DMS114 treated with DMSO at 0.1 percent for 48 hours (cell line): ENCODE results near the gene SLCO2A1.

ENCODE experiments used
- DNase-seq: peaks from one replicate; lab custom pipeline; 2025; ENCODE audit not compliant: unreplicated experiment; lab: John Stamatoyannopoulos, UW

Gene SLCO2A1

DNA sequence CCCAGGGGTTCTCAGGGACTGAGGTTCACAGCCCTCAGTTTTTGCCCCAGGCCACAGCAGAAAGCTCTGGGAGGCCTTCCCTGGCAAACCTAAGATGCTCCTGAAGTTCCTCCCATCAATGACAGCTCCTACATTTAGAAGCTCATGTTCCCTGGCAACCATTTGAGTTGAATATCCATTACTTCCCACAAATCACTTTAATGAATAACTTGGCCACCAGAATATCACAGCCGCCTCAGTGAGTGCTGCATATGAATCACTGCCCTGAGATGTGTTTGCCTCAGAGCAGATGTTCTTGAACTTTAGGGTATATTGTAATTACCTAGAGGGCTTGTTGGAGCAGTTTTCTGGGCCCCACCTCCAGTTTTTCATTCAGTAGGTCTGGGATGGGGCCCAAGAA, 27.4 kb downstream of the SLCO2A1 start:
- DNase-seq, result no peak

- no peak for DNase-seq
Measured at GRCh38 chr3:134001251-134001650, 28.5 kb downstream of the SLCO2A1 start.

- DNase-seq, result no peak
Measured at GRCh38 chr3:133999891-134000685, 29.6 kb downstream of the SLCO2A1 start.

GRCh38 chr3:133998691-133999241, 31.0 kb downstream of the SLCO2A1 start:
- DNase-seq, result no peak

- no peak for DNase-seq
Measured at GRCh38 chr3:133997871-133998635, 31.7 kb downstream of the SLCO2A1 start.

- no peak for DNase-seq
Measured at GRCh38 chr3:133996996-133997395, 32.7 kb downstream of the SLCO2A1 start.

DNA sequence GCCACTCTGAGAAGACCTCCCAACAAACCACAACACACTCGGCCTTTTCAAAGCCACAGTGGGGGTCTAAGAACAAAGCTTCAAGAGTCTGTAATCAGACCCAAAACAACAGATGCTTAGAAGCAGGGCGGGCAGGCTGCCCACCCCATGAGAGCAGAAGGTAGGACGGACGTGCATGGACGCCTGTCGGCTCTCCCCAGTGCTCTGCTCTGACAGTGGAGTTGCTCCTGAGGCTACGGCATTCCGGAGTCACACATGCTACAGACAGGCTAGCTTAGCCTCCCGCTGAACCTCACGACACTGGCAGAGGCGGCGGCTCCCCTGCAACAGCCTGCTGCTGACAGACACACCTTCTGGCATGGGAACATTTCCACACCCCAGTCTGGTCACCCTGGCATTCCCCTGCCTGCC, 33.5 kb downstream of the SLCO2A1 start:
- no peak for DNase-seq

GRCh38 chr3:133995264-133995663, 34.5 kb downstream of the SLCO2A1 start:
- DNase-seq, result no peak

DNA sequence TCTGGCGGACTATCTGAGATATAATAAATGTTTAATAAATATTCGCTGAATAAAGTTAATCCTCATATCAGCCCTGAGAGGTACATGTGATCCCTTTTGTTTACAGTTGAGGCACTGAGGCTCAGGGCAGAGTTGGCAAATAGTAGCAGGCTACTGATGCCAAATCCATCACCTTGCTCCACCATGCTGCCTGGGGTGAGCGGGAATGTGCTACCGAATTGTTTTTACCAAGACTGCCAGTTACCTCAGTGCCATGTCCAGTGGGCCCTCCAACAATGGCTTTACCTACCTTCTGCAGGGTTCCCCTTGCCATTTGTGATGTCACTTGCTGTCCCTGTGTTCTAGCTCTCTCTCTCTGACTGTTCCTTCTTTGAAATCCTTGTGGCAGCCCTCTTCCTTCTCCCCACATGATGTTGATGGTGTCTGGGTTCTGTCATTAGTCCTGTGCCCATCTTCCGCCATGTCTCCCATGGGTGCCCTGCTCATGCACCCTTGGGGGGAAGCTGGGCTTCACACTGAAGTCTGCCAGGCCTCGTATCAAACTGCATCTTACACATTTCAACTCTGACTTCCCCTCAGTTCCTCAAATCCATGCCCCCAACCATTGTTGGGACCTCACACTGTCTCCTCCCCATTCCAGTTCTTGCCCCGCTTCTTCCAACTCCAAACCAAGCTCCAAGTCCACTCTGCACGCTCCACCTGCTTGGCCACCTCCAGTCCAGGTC, 35.4 kb downstream of the SLCO2A1 start:
- no peak for DNase-seq

DNA sequence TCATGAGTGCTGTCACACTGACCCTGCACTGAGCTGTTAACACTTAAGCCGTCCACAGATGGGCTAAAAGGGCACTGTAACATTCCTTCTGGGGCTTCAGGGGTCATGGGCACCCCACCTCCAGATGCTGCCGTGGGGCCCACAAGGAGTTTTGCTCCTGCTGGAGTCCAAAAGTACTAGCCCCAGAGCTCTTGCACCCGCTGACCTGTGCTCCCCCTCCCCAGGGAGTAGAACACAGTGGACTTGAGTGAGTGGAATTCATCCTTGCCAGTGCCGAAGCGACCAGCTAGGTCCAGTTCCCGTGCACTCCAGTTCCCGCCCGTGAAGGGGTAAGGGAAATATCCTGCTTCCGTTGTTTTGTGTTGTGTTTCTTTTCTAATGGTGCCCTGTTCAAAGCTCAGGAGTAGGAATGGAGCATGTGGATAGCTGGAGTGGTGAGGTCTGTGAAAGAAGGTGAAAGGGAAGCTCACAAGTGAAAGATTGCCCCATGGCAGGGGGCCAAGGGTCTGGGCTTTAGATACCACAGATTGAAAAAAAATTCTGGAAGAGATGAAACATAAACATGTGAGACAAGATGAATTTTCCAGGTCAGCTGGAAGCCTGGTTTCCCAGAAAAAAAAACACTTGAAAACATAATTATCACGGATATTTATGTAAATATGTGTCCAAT, 36.6 kb downstream of the SLCO2A1 start:
- DNase-seq, result no peak

DNA sequence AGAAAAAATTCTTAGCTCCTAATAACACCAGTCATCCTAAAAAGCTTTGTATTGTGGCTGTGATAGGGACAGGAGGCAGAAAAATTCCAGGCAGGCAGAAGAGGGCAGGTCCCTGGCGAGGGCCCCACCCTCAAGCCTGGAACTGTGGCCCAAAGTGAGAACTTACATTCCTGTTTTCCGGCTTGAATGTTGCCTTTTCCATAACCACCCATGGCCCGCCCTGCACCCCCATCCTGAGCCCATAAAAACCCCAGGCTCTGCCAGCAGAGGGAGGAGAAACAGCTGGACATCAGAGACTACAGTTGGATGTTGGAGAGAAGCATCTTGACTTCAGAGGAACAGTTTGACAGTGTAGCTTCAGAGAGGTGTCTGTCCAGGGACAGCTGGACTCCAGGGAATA, 37.3 kb downstream of the SLCO2A1 start:
- no peak for DNase-seq

GRCh38 chr3:133991637-133992036, 38.1 kb downstream of the SLCO2A1 start:
- DNase-seq, result no peak

GRCh38 chr3:133991209-133991608, 38.5 kb downstream of the SLCO2A1 start:
- no peak for DNase-seq

GRCh38 chr3:133989936-133990702, 39.6 kb downstream of the SLCO2A1 start:
- DNase-seq, result no peak

DNA sequence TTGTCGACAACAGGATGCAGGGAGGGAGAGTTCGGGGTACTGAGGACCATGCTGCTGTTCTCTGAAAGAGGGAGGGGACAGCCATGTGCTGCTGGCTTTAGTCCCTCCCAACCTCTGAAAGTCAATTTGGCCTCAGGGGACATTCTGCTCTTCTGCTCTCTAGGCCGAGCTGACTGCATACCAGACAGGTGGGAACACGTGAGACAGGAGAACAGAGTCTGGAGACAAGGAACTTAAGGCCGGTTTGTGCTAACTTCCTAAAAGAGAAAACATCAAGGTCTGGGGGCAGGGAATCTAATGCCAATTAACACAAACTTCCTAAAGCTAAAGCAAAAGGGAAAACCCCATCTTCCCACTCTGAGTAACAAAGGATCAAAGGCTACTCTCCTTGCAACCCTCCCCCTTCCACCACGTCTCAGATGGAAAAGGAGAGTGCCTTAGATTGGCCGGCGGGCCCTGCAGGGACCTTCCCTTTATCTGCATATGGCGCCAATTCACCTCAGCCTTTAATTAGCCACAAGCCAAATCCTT, 41.0 kb downstream of the SLCO2A1 start:
- DNase-seq, result no peak

- no peak for DNase-seq
Measured at GRCh38 chr3:133987948-133988484, 41.7 kb downstream of the SLCO2A1 start.

GRCh38 chr3:133987136-133987535, 42.6 kb downstream of the SLCO2A1 start:
- no peak for DNase-seq

DNA sequence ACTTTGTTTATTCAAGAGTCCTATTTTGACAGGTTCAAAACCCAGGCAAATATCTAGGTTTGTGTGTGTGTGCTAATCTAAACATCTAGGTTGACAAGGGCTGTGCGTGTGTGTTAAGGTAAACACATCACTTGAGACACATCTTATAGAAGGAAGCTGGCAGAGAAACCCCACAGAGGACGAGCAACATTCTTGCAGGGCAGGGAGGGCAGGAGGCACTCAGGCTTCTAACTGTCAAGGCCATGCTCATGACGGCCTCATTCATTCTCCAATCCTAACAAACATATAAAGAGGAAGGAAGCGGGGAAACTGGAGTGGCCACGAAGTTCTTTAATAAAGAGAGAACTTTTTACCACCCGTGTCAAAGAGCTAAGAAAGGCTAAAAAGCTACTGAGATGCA, 43.4 kb downstream of the SLCO2A1 start:
- DNase-seq, result no peak

DNA sequence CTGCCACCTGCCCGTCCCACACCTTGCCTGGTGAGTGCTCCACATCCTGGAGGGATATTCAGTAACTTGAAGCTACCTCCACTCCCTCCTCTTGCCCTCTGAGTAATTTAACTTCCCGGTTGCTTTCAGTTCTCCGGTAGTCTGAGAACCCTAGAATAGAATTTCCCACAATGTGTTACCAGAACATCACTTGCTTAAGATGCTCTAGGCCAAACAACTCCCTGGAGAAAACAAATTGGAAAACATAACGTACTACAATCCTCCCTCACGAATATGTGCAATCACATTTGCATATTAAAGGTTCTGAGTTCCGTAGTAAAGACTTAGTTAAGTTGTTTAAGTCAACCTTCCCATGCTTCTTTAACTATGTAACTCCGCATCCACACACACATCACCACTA, 44.8 kb downstream of the SLCO2A1 start:
- DNase-seq, result no peak
